Brain microvascular endothelial cell (primary cell): ENCODE measurements around the gene SP100.

Experiments
- DNase-seq: peaks from one replicate; pipeline ENCODE4 v3.0.0-alpha.2; 2020
- H3K27ac ChIP-seq: fragments of 250-450 bp; sonication (Bioruptor Pico); 2 replicates; pipeline ENCODE4 v1.5.1; 2020; ENCODE audit warnings: mild to moderate bottlenecking, moderate library complexity
- H3K27me3 ChIP-seq: fragments of 250-450 bp; sonication (Bioruptor Pico); replicated peaks from 2 replicates; pipeline ENCODE4 v1.5.1; 2020; ENCODE audit warnings: mild to moderate bottlenecking
- H3K36me3 ChIP-seq: fragments of 250-450 bp; sonication (Bioruptor Pico); replicated peaks from 2 replicates; pipeline ENCODE4 v1.5.1; 2020; ENCODE audit warnings: mild to moderate bottlenecking
- H3K4me3 ChIP-seq: 2 replicates; pipeline ENCODE4 v1.5.1; 2011; ENCODE audit warnings: low read depth, mild to moderate bottlenecking, control low read depth, low read length, moderate library complexity
- CTCF ChIP-seq: IDR thresholded peaks from 2 replicates; pipeline ENCODE4 v1.5.1; 2011; ENCODE audit warnings: low read depth, mild to moderate bottlenecking, moderate library complexity, low read length, control low read depth, inconsistent platforms; ENCODE audit errors: missing control alignments
- in situ Hi-C: cut with HindIII; loops from 2 replicates; pipeline ENCODE4 v1.10.0; 2017; ENCODE audit warnings: low sequenced_read_pairs, low pct_ligation_motif_present

Gene SP100

GRCh38 chr2:230410263-230410662, 5.7 kb upstream of the SP100 start:
- no peak for TF ChIP-seq CTCF
- H3K27me3 ChIP-seq, result no peaks in the 10 kb centered on the region
- no peaks in the 10 kb centered on the region for H3K36me3 ChIP-seq
- in situ Hi-C loops, result no loop called here
- DNase-seq, result no peak
- no peak overlapping the region for H3K4me3 ChIP-seq
- no peak overlapping the region for H3K27ac ChIP-seq

- H3K4me3 ChIP-seq, result peak overlapping the region; percentile 75
- no peaks in the 10 kb centered on the region for H3K36me3 ChIP-seq
- DNase-seq, result no peak
- TF ChIP-seq CTCF, result no peak
- peak overlapping the region; percentile 47 for H3K27ac ChIP-seq
- no peaks in the 10 kb centered on the region for H3K27me3 ChIP-seq
- in situ Hi-C loops, result no loop called here
Measured at GRCh38 chr2:230410861-230411569, 5.0 kb upstream of the SP100 start.

GRCh38 chr2:230411570-230412370, 4.2 kb upstream of the SP100 start:
- DNase-seq, result peak; percentile 53
- Histone ChIP-seq H3K36me3 (no peaks in the 10 kb centered on the region), H3K27me3 (no peaks in the 10 kb centered on the region), H3K27ac (peak overlapping the region; percentile 47), H3K4me3 (peak overlapping the region; percentile 75)
- in situ Hi-C loops, result no loop called here
- TF ChIP-seq CTCF, result no peak

- no peaks in the 10 kb centered on the region for H3K27me3 ChIP-seq
- no peak overlapping the region for H3K27ac ChIP-seq
- no peak for DNase-seq
- in situ Hi-C loops, result no loop called here
- H3K4me3 ChIP-seq, result peak overlapping the region; percentile 75
- no peaks in the 10 kb centered on the region for H3K36me3 ChIP-seq
- no peak for TF ChIP-seq CTCF
Measured at GRCh38 chr2:230412371-230412711, 3.7 kb upstream of the SP100 start.

GRCh38 chr2:230412846-230413245, 3.2 kb upstream of the SP100 start:
- DNase-seq, result no peak
- no peak overlapping the region for H3K4me3 ChIP-seq
- no peak overlapping the region for H3K27ac ChIP-seq
- in situ Hi-C loops, result no loop called here
- no peaks in the 10 kb centered on the region for H3K36me3 ChIP-seq
- TF ChIP-seq CTCF, result no peak
- no peaks in the 10 kb centered on the region for H3K27me3 ChIP-seq

GRCh38 chr2:230413479-230413878, 2.5 kb upstream of the SP100 start:
- DNase-seq, result no peak
- TF ChIP-seq CTCF, result no peak
- Histone ChIP-seq H3K4me3 (no peak overlapping the region), H3K36me3 (no peaks in the 10 kb centered on the region), H3K27ac (no peak overlapping the region), H3K27me3 (no peaks in the 10 kb centered on the region)
- in situ Hi-C loops, result no loop called here
